ENCODE data around the gene PTPRR. TPM values are rescaled to one million over a fixed set of nuclear protein-coding genes. Genes with fewer than 3 reads are reported as not detected.

Gene PTPRR
- total RNA-seq (1 to 10 TPM in 3 of 4 donors, under 1 TPM in 1; 0.99 to 4.2 (median 3.7) TPM), polyA plus RNA-seq (10 to 100 TPM in 2 of 3 donors, 1 to 10 TPM in 1; 8.7 to 38.6 (median 22.8) TPM)

- no peak within 1 kb of the TSS for H3K4me3 ChIP-seq
- TF ChIP-seq POLR2AphosphoS5 (IDR thresholded peaks at IDR 0.05) (no peak), EP300 (IDR thresholded peaks at IDR 0.05) (no peak), POLR2A (IDR thresholded peaks at IDR 0.05) (no peak)
- TF ChIP-seq, protein P1, sequence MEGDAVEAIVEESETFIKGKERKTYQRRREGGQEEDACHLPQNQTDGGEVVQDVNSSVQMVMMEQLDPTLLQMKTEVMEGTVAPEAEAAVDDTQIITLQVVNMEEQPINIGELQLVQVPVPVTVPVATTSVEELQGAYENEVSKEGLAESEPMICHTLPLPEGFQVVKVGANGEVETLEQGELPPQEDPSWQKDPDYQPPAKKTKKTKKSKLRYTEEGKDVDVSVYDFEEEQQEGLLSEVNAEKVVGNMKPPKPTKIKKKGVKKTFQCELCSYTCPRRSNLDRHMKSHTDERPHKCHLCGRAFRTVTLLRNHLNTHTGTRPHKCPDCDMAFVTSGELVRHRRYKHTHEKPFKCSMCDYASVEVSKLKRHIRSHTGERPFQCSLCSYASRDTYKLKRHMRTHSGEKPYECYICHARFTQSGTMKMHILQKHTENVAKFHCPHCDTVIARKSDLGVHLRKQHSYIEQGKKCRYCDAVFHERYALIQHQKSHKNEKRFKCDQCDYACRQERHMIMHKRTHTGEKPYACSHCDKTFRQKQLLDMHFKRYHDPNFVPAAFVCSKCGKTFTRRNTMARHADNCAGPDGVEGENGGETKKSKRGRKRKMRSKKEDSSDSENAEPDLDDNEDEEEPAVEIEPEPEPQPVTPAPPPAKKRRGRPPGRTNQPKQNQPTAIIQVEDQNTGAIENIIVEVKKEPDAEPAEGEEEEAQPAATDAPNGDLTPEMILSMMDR (IDR thresholded peaks at IDR 0.05) = no peak
- no peak for DNase-seq
- intact Hi-C loops (cut with DNase I) = no loop called here
- WGBS, 2 donors = 4 to 10% methylated on average over 29 of the region's 29 CpGs
- no peak within 1 kb of the TSS for H3K27ac ChIP-seq
- H3K36me3 ChIP-seq = no peaks in the 10 kb centered on the region
- H3K4me1 ChIP-seq = peaks cover 0 to 9% (median 2%) of the 10 kb centered on the region in 4 donors
- no peaks in the 10 kb centered on the region for H3K9me3 ChIP-seq
- peaks cover 0 to 21% (median 11%) of the 10 kb centered on the region in 3 donors for H3K27me3 ChIP-seq
Observed at GRCh38 chr12:70920251-70920851, at the start of gene PTPRR. Gene PTPRR (minus strand): TSS chr12:70920738. CDS start chr12:70920390, 348 bp downstream.

DNA sequence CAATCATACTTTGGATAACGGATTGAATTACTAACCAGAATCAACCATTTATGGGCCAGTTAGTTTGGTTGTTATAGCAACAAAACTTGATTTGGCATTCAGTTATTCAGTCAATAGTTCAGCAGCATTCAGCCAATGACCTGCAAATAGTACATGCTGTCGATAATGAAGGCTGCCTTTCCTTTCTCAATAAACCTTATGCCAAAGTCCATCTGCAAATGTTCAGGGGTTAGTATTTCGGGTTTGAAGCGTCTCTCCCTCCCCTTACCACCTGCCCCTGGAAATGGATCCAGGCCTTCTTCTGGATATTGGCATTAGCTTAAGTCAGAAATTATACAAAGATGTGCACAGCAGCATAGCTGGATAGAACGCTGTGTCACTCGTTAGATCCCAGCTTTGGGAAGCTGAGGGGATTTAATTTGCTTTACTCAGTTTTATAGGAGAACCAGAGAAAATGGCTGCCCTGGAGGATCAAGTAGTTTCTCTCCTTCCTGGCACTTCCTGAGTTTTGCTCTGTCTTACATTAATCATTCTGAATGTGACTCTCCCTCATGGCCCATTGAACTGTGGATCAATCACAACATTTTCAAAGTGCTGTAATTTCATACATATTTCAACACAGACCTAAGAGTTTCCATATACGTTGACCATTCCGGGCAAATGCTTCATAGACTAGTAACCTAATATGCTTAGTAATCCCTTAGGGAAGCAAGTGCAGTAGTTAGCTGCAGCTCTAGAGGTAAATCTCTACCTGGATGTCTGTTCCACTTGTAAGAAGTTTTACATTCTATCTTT is 46.7 kb upstream of the PTPRR start:
- no peaks in the 10 kb centered on the region for H3K27me3 ChIP-seq
- DNase-seq = no peak
- TF ChIP-seq POLR2AphosphoS5 (IDR thresholded peaks at IDR 0.05) (no peak), EP300 (IDR thresholded peaks at IDR 0.05) (no peak), POLR2A (IDR thresholded peaks at IDR 0.05) (no peak)
- TF ChIP-seq, protein P1 (IDR thresholded peaks at IDR 0.05) = no peak
- H3K4me1 ChIP-seq = no peaks in the 10 kb centered on the region
- WGBS, 2 donors = 93 to 94% methylated on average over 8 of the region's 8 CpGs
- no peak overlapping the region for H3K27ac ChIP-seq
- H3K36me3 ChIP-seq = no peaks in the 10 kb centered on the region
- intact Hi-C loops (cut with DNase I) = no loop called here
- H3K4me3 ChIP-seq = no peak overlapping the region
- no peaks in the 10 kb centered on the region for H3K9me3 ChIP-seq

GRCh38 chr12:70966046-70966445 is 45.5 kb upstream of the PTPRR start:
- TF ChIP-seq POLR2A (IDR thresholded peaks at IDR 0.05) (no peak), POLR2AphosphoS5 (IDR thresholded peaks at IDR 0.05) (no peak), EP300 (IDR thresholded peaks at IDR 0.05) (no peak)
- TF ChIP-seq, protein P1 (IDR thresholded peaks at IDR 0.05) = no peak
- Histone ChIP-seq H3K36me3 (no peaks in the 10 kb centered on the region), H3K4me3 (no peak overlapping the region), H3K27me3 (no peaks in the 10 kb centered on the region), H3K4me1 (no peaks in the 10 kb centered on the region), H3K9me3 (no peaks in the 10 kb centered on the region), H3K27ac (no peak overlapping the region)
- no peak for DNase-seq
- intact Hi-C loops (cut with DNase I) = no loop called here
- WGBS, 2 donors = 65 to 78% methylated on average over 2 of the region's 2 CpGs

GRCh38 chr12:70964867-70965510 is 44.5 kb upstream of the PTPRR start:
- intact Hi-C loops (cut with DNase I) = no loop called here
- H3K9me3 ChIP-seq = no peaks in the 10 kb centered on the region
- H3K4me3 ChIP-seq = no peak overlapping the region
- DNase-seq = no peak
- no peak for TF ChIP-seq POLR2AphosphoS5 (IDR thresholded peaks at IDR 0.05)
- no peak for TF ChIP-seq POLR2A (IDR thresholded peaks at IDR 0.05)
- TF ChIP-seq EP300 (IDR thresholded peaks at IDR 0.05) = no peak
- TF ChIP-seq, protein P1 (IDR thresholded peaks at IDR 0.05) = no peak
- no peaks in the 10 kb centered on the region for H3K27me3 ChIP-seq
- H3K4me1 ChIP-seq = no peaks in the 10 kb centered on the region
- H3K36me3 ChIP-seq = no peaks in the 10 kb centered on the region
- 89 to 91% methylated on average over 4 of the region's 4 CpGs for WGBS, 2 donors
- no peak overlapping the region for H3K27ac ChIP-seq
